B cell (primary cell): ENCODE data around the gene SEC24A. TPM values are rescaled to one million over a fixed set of nuclear protein-coding genes. Genes with fewer than 3 reads are reported as not detected.

ENCODE experiments used
- ATAC-seq: fragments of 200-7000 bp; cut with Tn5 transposase; one replicate; pipeline ENCODE4 v1.10.0; 2021; ENCODE audit warnings: low read depth, mild to moderate bottlenecking, moderate number of reproducible peaks, moderate library complexity
- CTCF ChIA-PET: fragments of 350-600 bp; sonication (Branson Sonifier 250); formaldehyde crosslinking; loops from one replicate; lab custom pipeline; 2021; ENCODE audit warnings: antibody characterized with exemption, inconsistent platforms; lab: Charles Lee
- POLR2A ChIA-PET: fragments of 350-600 bp; sonication (Branson Sonifier 250); formaldehyde crosslinking; loops from one replicate; lab custom pipeline; 2021; ENCODE audit warnings: antibody characterized with exemption; lab: Charles Lee
- DNase-seq: peaks from one replicate; pipeline ENCODE4 v3.0.0; 2013
- H2AFZ ChIP-seq: 2 replicates; pipeline ENCODE4 v1.6.1; 2012; ENCODE audit warnings: mild to moderate bottlenecking, low read depth, low read length; ENCODE audit not compliant: insufficient read depth, poor library complexity, severe bottlenecking
- H3K27ac ChIP-seq, 2 donors: 1 replicate in 1 of 2; 2 replicates in 1 of 2; pipeline ENCODE4 v1.5.1; 2012 to 2013; ENCODE audit warnings: low read length in 2 of 2, mild to moderate bottlenecking in 2 of 2, moderate library complexity in 1 of 2
- H3K27me3 ChIP-seq, 4 experiments: fragments of 200-600 bp in 1 of 4; sonication (generic) in 1 of 4; replicated peaks in 1 of 4; 1 replicate in 2 of 4; 2 replicates in 2 of 4; pipeline versions ENCODE4 v1.6.1 to v1.7.0; 2013 to 2016; ENCODE audit warnings: low read length in 3 of 4, mild to moderate bottlenecking in 2 of 4, mixed read lengths in 1 of 4, moderate library complexity in 1 of 4; ENCODE audit not compliant: insufficient read depth in 4 of 4, control insufficient read depth in 3 of 4; ENCODE audit errors: control extremely low read depth in 1 of 4
- H3K36me3 ChIP-seq, 2 experiments: replicated peaks in 1 of 2; 1 replicate in 1 of 2; 2 replicates in 1 of 2; pipeline versions ENCODE4 v1.6.1 to v1.7.1; 2013; ENCODE audit warnings: low read length in 1 of 2; ENCODE audit not compliant: insufficient read depth in 2 of 2, control insufficient read depth in 1 of 2; ENCODE audit errors: control extremely low read depth in 1 of 2, extremely low read depth in 1 of 2
- H3K4me1 ChIP-seq, 2 donors: fragments of 200-600 bp in 1 of 2; sonication (generic) in 1 of 2; 1 replicate in 1 of 2; 2 replicates in 1 of 2; pipeline versions ENCODE4 v1.5.1 to v1.6.1; 2013 to 2017; ENCODE audit warnings: low read length in 2 of 2; ENCODE audit not compliant: control insufficient read depth in 2 of 2, insufficient read depth in 2 of 2
- H3K4me2 ChIP-seq: replicated peaks from 2 replicates; pipeline ENCODE3; 2012; ENCODE audit warnings: mild to moderate bottlenecking, low read depth, low read length; ENCODE audit not compliant: poor library complexity, severe bottlenecking
- H3K4me3 ChIP-seq, 5 experiments: fragments of 200-600 bp in 1 of 5; sonication (generic) in 1 of 5; 1 replicate in 3 of 5; 2 replicates in 2 of 5; pipeline versions ENCODE4 v1.5.1 to v1.7.0; 2011 to 2016; ENCODE audit warnings: low read length in 4 of 5, mild to moderate bottlenecking in 4 of 5, low read depth in 2 of 5, control low read depth in 1 of 5, moderate library complexity in 1 of 5; ENCODE audit not compliant: insufficient read depth in 1 of 5; ENCODE audit errors: control extremely low read depth in 1 of 5, extremely low read depth in 1 of 5
- H3K79me2 ChIP-seq: fragments of 200-600 bp; sonication (generic); one replicate; pipeline ENCODE4 v1.6.0; 2016; ENCODE audit warnings: low read length; ENCODE audit not compliant: control insufficient read depth, insufficient read depth
- H3K9ac ChIP-seq: fragments of 200-600 bp; sonication (generic); 2 replicates; pipeline ENCODE4 v1.6.1; 2017; ENCODE audit warnings: mild to moderate bottlenecking, low read length, moderate library complexity
- H3K9me3 ChIP-seq, 3 donors: one replicate each; pipeline versions ENCODE4 v1.6.1 to v1.7.1; 2013; ENCODE audit warnings: low read length in 2 of 3; ENCODE audit not compliant: control insufficient read depth in 2 of 3, insufficient read depth in 1 of 3; ENCODE audit errors: control extremely low read depth in 1 of 3
- H4K20me1 ChIP-seq: 2 replicates; pipeline ENCODE4 v1.6.0; 2012; ENCODE audit warnings: mild to moderate bottlenecking, low read length; ENCODE audit not compliant: insufficient read depth, control insufficient read depth, poor library complexity, severe bottlenecking
- H3K27ac Mint-ChIP-seq: one replicate; pipeline ENCODE4 v1.8.0; 2021; ENCODE audit warnings: mixed read lengths
- H3K27me3 Mint-ChIP-seq: one replicate; pipeline ENCODE4 v1.8.0; 2021; ENCODE audit warnings: mixed read lengths
- H3K4me1 Mint-ChIP-seq: one replicate; pipeline ENCODE4 v1.8.0; 2021; ENCODE audit warnings: mixed read lengths
- H3K4me3 Mint-ChIP-seq: one replicate; pipeline ENCODE4 v1.8.0; 2021; ENCODE audit warnings: mixed read lengths
- H3K9me3 Mint-ChIP-seq: one replicate; pipeline ENCODE4 v1.8.0; 2022; ENCODE audit warnings: mixed read lengths; ENCODE audit not compliant: insufficient read depth
- EZH2 ChIP-seq: IDR thresholded peaks from 2 replicates; pipeline ENCODE4 v1.6.1; 2012; ENCODE audit warnings: borderline replicate concordance, low read depth, mild to moderate bottlenecking, moderate library complexity, low read length; ENCODE audit not compliant: insufficient read depth, poor library complexity, severe bottlenecking
- WGBS: methylation state at CpG from one replicate; pipeline ENCODE4 v1.1.5; 2013; ENCODE audit warnings: missing lambda C conversion rate; ENCODE audit not compliant: insufficient coverage; 5-methylcytosine and 5-hydroxymethylcytosine counted together
- intact Hi-C: fragments of 100-400 bp; cut with micrococcal nuclease; formaldehyde crosslinking; loops from one replicate; pipeline ENCODE4 v1.10.0; 2022
- polyA plus RNA-seq: library from polyadenylated mRNA; depleted of rRNA; stranded (reverse); fragments of >200 nt; gene quantifications from 2 replicates; pipeline ENCODE4 v1.2.3, GENCODE V29; 2012
- total RNA-seq, 2 donors: library from RNA; stranded (reverse); fragments of 120-200 nt in 1 of 2; gene quantifications; 1 replicate in 1 of 2; 2 replicates in 1 of 2; pipeline versions ENCODE4 v1.2.3 to v1.2.4, GENCODE V29; 2013 to 2022
- TF ChIP-seq, protein P1 (sequence below): fragments of 200-600 bp; IDR thresholded peaks from one replicate; pipeline ENCODE4 v1.8.0; 2022; ENCODE audit warnings: antibody characterized with exemption, mild to moderate bottlenecking

Gene SEC24A
- total and polyA plus RNA-seq, 2 donors (not counting 1 experiment from before 2014, with no cell fraction given) = 6.9 to 13.0 TPM

DNA sequence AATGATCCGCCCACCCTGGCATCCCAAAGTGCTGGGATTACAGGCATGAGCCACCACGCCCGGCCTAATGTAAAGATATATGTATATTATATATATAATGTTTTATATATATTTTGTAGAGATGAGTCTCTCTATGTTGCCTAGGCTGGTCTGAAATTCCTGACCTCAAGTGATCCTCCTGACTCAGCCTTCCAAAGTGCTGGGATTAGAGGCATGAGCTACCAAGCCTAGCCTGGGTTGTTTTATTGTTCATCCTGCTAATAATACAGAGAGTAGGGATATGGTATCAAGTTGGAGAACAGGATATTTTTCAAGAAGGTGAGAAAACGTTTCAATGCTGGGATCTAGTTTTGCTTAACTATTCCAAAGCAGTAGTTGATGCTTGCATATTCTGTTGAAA is 2.9 kb downstream of the SEC24A start:
- ChIA-PET POLR2A (no interaction called here), CTCF (interaction anchor here (0.6 to 1.1 kb wide), 3 partner anchors 34 to 107 kb away, joined by 3 read pairs; partner anchors contain the start of gene DDX46)
- H3K27ac Mint-ChIP-seq = no peak overlapping the region
- peaks cover 24% of the 10 kb centered on the region for H3K4me1 Mint-ChIP-seq
- no peak overlapping the region for H3K4me2 ChIP-seq
- no peak overlapping the region for H3K27ac ChIP-seq
- H3K9me3 ChIP-seq = no peaks in the 10 kb centered on the region
- no peak for ATAC-seq
- DNase-seq = no peak
- H3K27me3 Mint-ChIP-seq = no peaks in the 10 kb centered on the region
- H3K27me3 ChIP-seq = no peaks in the 10 kb centered on the region
- H3K4me1 ChIP-seq = peaks cover 17 to 18% of the 10 kb centered on the region in 2 donors
- H3K36me3 ChIP-seq = no peaks in the 10 kb centered on the region
- intact Hi-C loops = no loop called here
- H3K79me2 ChIP-seq = peaks cover 74% of the 10 kb centered on the region
- no peak overlapping the region for H2AFZ ChIP-seq
- WGBS = no CpG with 5 or more reads among the region's 4 CpGs
- H3K9ac ChIP-seq = no peak overlapping the region
- peaks cover 35% of the 10 kb centered on the region for H4K20me1 ChIP-seq
- H3K9me3 Mint-ChIP-seq = no peaks in the 10 kb centered on the region
- H3K4me3 ChIP-seq = no peak overlapping the region
- TF ChIP-seq, protein P1, sequence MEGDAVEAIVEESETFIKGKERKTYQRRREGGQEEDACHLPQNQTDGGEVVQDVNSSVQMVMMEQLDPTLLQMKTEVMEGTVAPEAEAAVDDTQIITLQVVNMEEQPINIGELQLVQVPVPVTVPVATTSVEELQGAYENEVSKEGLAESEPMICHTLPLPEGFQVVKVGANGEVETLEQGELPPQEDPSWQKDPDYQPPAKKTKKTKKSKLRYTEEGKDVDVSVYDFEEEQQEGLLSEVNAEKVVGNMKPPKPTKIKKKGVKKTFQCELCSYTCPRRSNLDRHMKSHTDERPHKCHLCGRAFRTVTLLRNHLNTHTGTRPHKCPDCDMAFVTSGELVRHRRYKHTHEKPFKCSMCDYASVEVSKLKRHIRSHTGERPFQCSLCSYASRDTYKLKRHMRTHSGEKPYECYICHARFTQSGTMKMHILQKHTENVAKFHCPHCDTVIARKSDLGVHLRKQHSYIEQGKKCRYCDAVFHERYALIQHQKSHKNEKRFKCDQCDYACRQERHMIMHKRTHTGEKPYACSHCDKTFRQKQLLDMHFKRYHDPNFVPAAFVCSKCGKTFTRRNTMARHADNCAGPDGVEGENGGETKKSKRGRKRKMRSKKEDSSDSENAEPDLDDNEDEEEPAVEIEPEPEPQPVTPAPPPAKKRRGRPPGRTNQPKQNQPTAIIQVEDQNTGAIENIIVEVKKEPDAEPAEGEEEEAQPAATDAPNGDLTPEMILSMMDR = no peak
- no peak for TF ChIP-seq EZH2
- no peak overlapping the region for H3K4me3 Mint-ChIP-seq

DNA sequence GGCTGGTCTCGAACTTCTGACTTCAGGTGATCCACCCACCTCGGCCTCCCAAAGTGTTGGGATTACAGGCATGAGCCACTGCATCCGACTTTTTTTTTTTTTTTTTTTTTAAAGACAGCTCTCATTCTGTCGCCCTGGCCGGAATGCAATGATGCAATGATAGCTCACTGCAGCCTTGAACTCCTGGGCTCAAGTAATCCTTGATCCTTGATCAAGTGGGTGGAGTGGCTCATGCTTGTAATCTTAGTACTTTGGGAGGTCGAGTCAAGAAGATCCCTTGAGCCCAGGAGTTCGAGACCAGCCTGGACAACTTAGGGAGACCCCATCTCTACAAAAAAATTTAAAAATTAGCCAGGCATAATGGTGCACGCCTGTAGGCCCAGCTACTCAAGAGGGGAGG is 8.1 kb downstream of the SEC24A start:
- peaks cover 4% of the 10 kb centered on the region for H3K4me1 Mint-ChIP-seq

More for the DNA sequence above, 8.1 kb downstream of the SEC24A start:
- Histone ChIP-seq H3K27ac (no peak overlapping the region), H3K9ac (no peak overlapping the region), H3K27me3 (no peaks in the 10 kb centered on the region), H2AFZ (no peak overlapping the region), H3K9me3 (no peaks in the 10 kb centered on the region), H3K36me3 (peaks cover 0 to 7% of the 10 kb centered on the region in 2 experiments), H3K79me2 (peaks cover 97% of the 10 kb centered on the region), H3K4me3 (no peak overlapping the region), H3K4me2 (no peak overlapping the region), H3K4me1 (no peaks in the 10 kb centered on the region), H4K20me1 (peaks cover 35% of the 10 kb centered on the region)
- H3K9me3 Mint-ChIP-seq = no peaks in the 10 kb centered on the region
- ATAC-seq (no peak), DNase-seq (no peak)
- ChIA-PET CTCF (no interaction called here), POLR2A (no interaction called here)
- H3K4me3 Mint-ChIP-seq = no peak overlapping the region
- intact Hi-C loops = no loop called here
- TF ChIP-seq EZH2 = no peak
- TF ChIP-seq, protein P1 = no peak
- WGBS = 90% methylated on average over 2 of the region's 8 CpGs
- H3K27ac Mint-ChIP-seq = no peak overlapping the region
- no peaks in the 10 kb centered on the region for H3K27me3 Mint-ChIP-seq
